Suprapubic skin (tissue), 4 donors: ENCODE measurements around the gene MRPS10. TPM values are rescaled to one million over a fixed set of nuclear protein-coding genes. Genes with fewer than 3 reads are reported as not detected.
A peak's percentile ranks its signal among the peaks of the same experiment; 100 is the strongest.

ENCODE experiments used
- DNase-seq, 2 donors: peaks; one replicate each; pipeline ENCODE4 v3.0.0-alpha.2; 2019; ENCODE audit warnings: low spot score in 2 of 2
- H3K27ac ChIP-seq: fragments of 200-600 bp; sonication (generic); one replicate; pipeline ENCODE4 v1.5.1; 2019
- H3K27me3 ChIP-seq: fragments of 200-600 bp; sonication (generic); one replicate; pipeline ENCODE4 v1.5.1; 2019
- H3K36me3 ChIP-seq: fragments of 200-600 bp; sonication (generic); one replicate; pipeline ENCODE4 v1.5.1; 2019
- H3K4me1 ChIP-seq: fragments of 200-600 bp; sonication (generic); one replicate; pipeline ENCODE4 v1.5.1; 2019
- H3K4me3 ChIP-seq: fragments of 200-600 bp; sonication (generic); one replicate; pipeline ENCODE4 v1.5.1; 2019; ENCODE audit warnings: mild to moderate bottlenecking
- H3K9me3 ChIP-seq: fragments of 200-600 bp; sonication (generic); one replicate; pipeline ENCODE4 v1.5.1; 2019
- CTCF ChIP-seq, 2 donors: fragments of 200-600 bp in 1 of 2; fragments of 450-650 bp in 1 of 2; sonication (generic) in 1 of 2; IDR thresholded peaks; one replicate each; pipeline ENCODE4 v1.5.1; 2016 to 2019; ENCODE audit warnings: antibody characterized with exemption in 2 of 2, mild to moderate bottlenecking in 1 of 2, moderate library complexity in 1 of 2
- EP300 ChIP-seq: sonication (generic); formaldehyde crosslinking; IDR thresholded peaks from one replicate; pipeline ENCODE4 v1.6.1; 2017; ENCODE audit warnings: antibody characterized with exemption
- POLR2A ChIP-seq, 2 donors: fragments of 450-650 bp; IDR thresholded peaks; one replicate each; pipeline ENCODE4 v1.6.1; 2017; ENCODE audit warnings: antibody characterized with exemption in 2 of 2, mild to moderate bottlenecking in 2 of 2, moderate library complexity in 2 of 2
- POLR2AphosphoS5 ChIP-seq, 3 donors: sonication (generic); formaldehyde crosslinking; IDR thresholded peaks; one replicate each; pipeline ENCODE4 v1.6.1; 2017; ENCODE audit warnings: antibody characterized with exemption in 3 of 3
- WGBS: methylation state at CpG from one replicate; pipeline ENCODE4 v1.1.5; 2018; 5-methylcytosine and 5-hydroxymethylcytosine counted together
- total RNA-seq, 4 donors: library from RNA; depleted of rRNA; stranded (reverse); fragments of >200 nt; gene quantifications; one replicate each; pipeline ENCODE4 v1.1.0, GENCODE V29; 2016

Gene MRPS10
- total RNA-seq, 4 donors from 2014 or later = 17.7 to 20.8 (median 20.3) TPM

- WGBS = 86% methylated on average over 21 of the region's 24 CpGs
- TF ChIP-seq POLR2A (IDR thresholded peaks at IDR 0.05) (no peak), POLR2AphosphoS5 (IDR thresholded peaks at IDR 0.05) (no peak), EP300 (no peak), CTCF (IDR thresholded peaks at IDR 0.05) (no peak)
Observed at GRCh38 chr6:42263165-42263728, 45.6 kb upstream of the MRPS10 start.

GRCh38 chr6:42260972-42261371 lies 43.3 kb upstream of the MRPS10 start:
- TF ChIP-seq CTCF (IDR thresholded peaks at IDR 0.05) (peak in 1 of 2 donors; percentile 52), EP300 (no peak), POLR2AphosphoS5 (IDR thresholded peaks at IDR 0.05) (peak in 1 of 3 donors; percentile 19)
- no peaks in the 10 kb centered on the region for H3K9me3 ChIP-seq
- H3K27me3 ChIP-seq = no peaks in the 10 kb centered on the region
- peak overlapping the region; percentile 13 for H3K4me3 ChIP-seq
- DNase-seq = no peak
- peaks cover 28% of the 10 kb centered on the region for H3K4me1 ChIP-seq
- peak overlapping the region; percentile 57 for H3K27ac ChIP-seq
- peaks cover 26% of the 10 kb centered on the region for H3K36me3 ChIP-seq
- WGBS = 66% methylated on average over 11 of the region's 11 CpGs

More at GRCh38 chr6:42263165-42263728, 45.6 kb upstream of the MRPS10 start:
- DNase-seq = peak in 1 of 2 donors; percentile 59
- Histone ChIP-seq H3K27me3 (no peaks in the 10 kb centered on the region), H3K36me3 (peaks cover 20% of the 10 kb centered on the region), H3K4me3 (no peak overlapping the region), H3K9me3 (no peaks in the 10 kb centered on the region), H3K27ac (no peak overlapping the region), H3K4me1 (peaks cover 28% of the 10 kb centered on the region)

- DNase-seq = no peak
- no peaks in the 10 kb centered on the region for H3K9me3 ChIP-seq
- peak overlapping the region; percentile 13 for H3K4me3 ChIP-seq
- WGBS = 47% methylated on average over 7 of the region's 7 CpGs
- H3K4me1 ChIP-seq = peaks cover 28% of the 10 kb centered on the region
- peaks cover 31% of the 10 kb centered on the region for H3K36me3 ChIP-seq
- no peak for TF ChIP-seq POLR2AphosphoS5 (IDR thresholded peaks at IDR 0.05)
- TF ChIP-seq POLR2A (IDR thresholded peaks at IDR 0.05) = no peak
- H3K27me3 ChIP-seq = no peaks in the 10 kb centered on the region
- H3K27ac ChIP-seq = peak overlapping the region; percentile 57
Observed at GRCh38 chr6:42260396-42260888, 42.8 kb upstream of the MRPS10 start.

GRCh38 chr6:42259841-42260395 lies 42.3 kb upstream of the MRPS10 start:
- peak overlapping the region; percentile 57 for H3K27ac ChIP-seq
- H3K4me1 ChIP-seq = peaks cover 28% of the 10 kb centered on the region
- peaks cover 36% of the 10 kb centered on the region for H3K36me3 ChIP-seq
- H3K9me3 ChIP-seq = no peaks in the 10 kb centered on the region
- TF ChIP-seq EP300 (no peak), CTCF (IDR thresholded peaks at IDR 0.05) (no peak), POLR2A (IDR thresholded peaks at IDR 0.05) (no peak), POLR2AphosphoS5 (IDR thresholded peaks at IDR 0.05) (no peak)
- H3K4me3 ChIP-seq = peak overlapping the region; percentile 13
- no peak for DNase-seq
- WGBS = 75% methylated on average over 10 of the region's 10 CpGs
- no peaks in the 10 kb centered on the region for H3K27me3 ChIP-seq

GRCh38 chr6:42259286-42259685 lies 41.6 kb upstream of the MRPS10 start:
- H3K27ac ChIP-seq = no peak overlapping the region
- WGBS = 73% methylated on average over 31 of the region's 31 CpGs
- H3K36me3 ChIP-seq = peaks cover 42% of the 10 kb centered on the region

More at GRCh38 chr6:42259286-42259685, 41.6 kb upstream of the MRPS10 start:
- no peak for DNase-seq
- Histone ChIP-seq H3K27me3 (no peaks in the 10 kb centered on the region), H3K4me1 (peaks cover 21% of the 10 kb centered on the region), H3K9me3 (no peaks in the 10 kb centered on the region), H3K4me3 (no peak overlapping the region)
- TF ChIP-seq EP300 = no peak
- no peak for TF ChIP-seq CTCF (IDR thresholded peaks at IDR 0.05)
- TF ChIP-seq POLR2A (IDR thresholded peaks at IDR 0.05) = no peak
- no peak for TF ChIP-seq POLR2AphosphoS5 (IDR thresholded peaks at IDR 0.05)
